SK-N-SH treated with all-trans-retinoic acid at 6 μM for 48 hours (cell line): ENCODE measurements around the gene THADA.

Source experiments
- ATAC-seq: fragments of 200-7000 bp; cut with Tn5 transposase; 3 replicates; pipeline ENCODE4 v1.9.1; 2020; ENCODE audit warnings: mild to moderate bottlenecking, moderate library complexity
- ARNTL ChIP-seq: fragments of 450-650 bp; formaldehyde crosslinking; IDR thresholded peaks from 2 replicates; pipeline ENCODE4 v1.5.0; 2020; ENCODE audit warnings: low read depth, mild to moderate bottlenecking, moderate library complexity, borderline replicate concordance
- CREB5 ChIP-seq: fragments of 250-450 bp; sonication (Bioruptor Pico); IDR thresholded peaks from 2 replicates; pipeline ENCODE4 v1.5.1; 2020; ENCODE audit warnings: low read depth, mild to moderate bottlenecking, moderate library complexity
- CSRNP3 ChIP-seq: fragments of 250-450 bp; sonication (Bioruptor Pico); IDR thresholded peaks from 2 replicates; pipeline ENCODE4 v1.5.1; 2021; ENCODE audit warnings: mild to moderate bottlenecking, moderate library complexity
- ESRRG ChIP-seq: fragments of 250-450 bp; sonication (Bioruptor Pico); IDR thresholded peaks from 2 replicates; pipeline ENCODE4 v1.6.1; 2021; ENCODE audit warnings: mild to moderate bottlenecking
- ISL1 ChIP-seq: fragments of 250-450 bp; sonication (Bioruptor Pico); IDR thresholded peaks from 2 replicates; pipeline ENCODE4 v2.1.2; 2022; ENCODE audit warnings: mild to moderate bottlenecking, moderate library complexity
- OSR1 ChIP-seq: fragments of 250-450 bp; sonication (Bioruptor Pico); IDR thresholded peaks from 2 replicates; pipeline ENCODE4 v1.8.0; 2022; ENCODE audit warnings: moderate library complexity, mild to moderate bottlenecking, inconsistent platforms
- PPARA ChIP-seq: fragments of 250-450 bp; sonication (Bioruptor Pico); IDR thresholded peaks from 2 replicates; pipeline ENCODE4 v1.5.0; 2020; ENCODE audit warnings: mild to moderate bottlenecking, borderline replicate concordance
- RARB ChIP-seq: fragments of 250-450 bp; sonication (Bioruptor Pico); IDR thresholded peaks from 2 replicates; pipeline ENCODE4 v1.8.0; 2021; ENCODE audit warnings: mild to moderate bottlenecking, moderate library complexity
- SNAI2 ChIP-seq: fragments of 250-450 bp; sonication (Bioruptor Pico); IDR thresholded peaks from 2 replicates; pipeline ENCODE4 v1.5.0; 2020; ENCODE audit warnings: mild to moderate bottlenecking, moderate library complexity
- TCF4 ChIP-seq: fragments of 250-450 bp; sonication (Bioruptor Pico); IDR thresholded peaks from 2 replicates; pipeline ENCODE4 v1.8.0; 2021; ENCODE audit warnings: mild to moderate bottlenecking, moderate library complexity, borderline replicate concordance
- TOX ChIP-seq: fragments of 250-450 bp; sonication (Bioruptor Pico); IDR thresholded peaks from 2 replicates; pipeline ENCODE4 v1.8.0; 2021; ENCODE audit warnings: mild to moderate bottlenecking, moderate library complexity, borderline replicate concordance
- ZC3H10 ChIP-seq: fragments of 250-450 bp; sonication (Bioruptor Pico); IDR thresholded peaks from 2 replicates; pipeline ENCODE4 v1.5.1; 2021; ENCODE audit warnings: mild to moderate bottlenecking, moderate library complexity
- ZFP3 ChIP-seq: fragments of 250-450 bp; sonication (Bioruptor Pico); IDR thresholded peaks from 2 replicates; pipeline ENCODE4 v1.5.0; 2020; ENCODE audit warnings: mild to moderate bottlenecking, moderate library complexity
- ZNF565 ChIP-seq: fragments of 450-650 bp; formaldehyde crosslinking; conservative IDR thresholded peaks from 2 replicates; pipeline ENCODE4 v1.5.0; 2020; ENCODE audit warnings: low read depth, mild to moderate bottlenecking, moderate library complexity
- ZNF70 ChIP-seq: fragments of 450-650 bp; formaldehyde crosslinking; IDR thresholded peaks from 2 replicates; pipeline ENCODE4 v1.5.0; 2020; ENCODE audit warnings: mild to moderate bottlenecking, moderate library complexity
- ZNF8 ChIP-seq: fragments of 450-650 bp; formaldehyde crosslinking; IDR thresholded peaks from 2 replicates; pipeline ENCODE4 v1.5.0; 2020; ENCODE audit warnings: mild to moderate bottlenecking, moderate library complexity
- TF ChIP-seq, protein P1 (sequence below): fragments of 250-450 bp; sonication (Bioruptor Pico); IDR thresholded peaks from 2 replicates; pipeline ENCODE4 v1.5.0; 2020; ENCODE audit warnings: mild to moderate bottlenecking, moderate library complexity

Gene THADA

GRCh38 chr2:43324259-43325106 is 271.4 kb downstream of the THADA start (continued):
- TF ChIP-seq ZNF70 (CRISPR knock-in tag) (no peak), SNAI2 (CRISPR knock-in tag) (no peak), TOX (CRISPR knock-in tag) (no peak), ZC3H10 (no peak)
- TF ChIP-seq, protein P1, sequence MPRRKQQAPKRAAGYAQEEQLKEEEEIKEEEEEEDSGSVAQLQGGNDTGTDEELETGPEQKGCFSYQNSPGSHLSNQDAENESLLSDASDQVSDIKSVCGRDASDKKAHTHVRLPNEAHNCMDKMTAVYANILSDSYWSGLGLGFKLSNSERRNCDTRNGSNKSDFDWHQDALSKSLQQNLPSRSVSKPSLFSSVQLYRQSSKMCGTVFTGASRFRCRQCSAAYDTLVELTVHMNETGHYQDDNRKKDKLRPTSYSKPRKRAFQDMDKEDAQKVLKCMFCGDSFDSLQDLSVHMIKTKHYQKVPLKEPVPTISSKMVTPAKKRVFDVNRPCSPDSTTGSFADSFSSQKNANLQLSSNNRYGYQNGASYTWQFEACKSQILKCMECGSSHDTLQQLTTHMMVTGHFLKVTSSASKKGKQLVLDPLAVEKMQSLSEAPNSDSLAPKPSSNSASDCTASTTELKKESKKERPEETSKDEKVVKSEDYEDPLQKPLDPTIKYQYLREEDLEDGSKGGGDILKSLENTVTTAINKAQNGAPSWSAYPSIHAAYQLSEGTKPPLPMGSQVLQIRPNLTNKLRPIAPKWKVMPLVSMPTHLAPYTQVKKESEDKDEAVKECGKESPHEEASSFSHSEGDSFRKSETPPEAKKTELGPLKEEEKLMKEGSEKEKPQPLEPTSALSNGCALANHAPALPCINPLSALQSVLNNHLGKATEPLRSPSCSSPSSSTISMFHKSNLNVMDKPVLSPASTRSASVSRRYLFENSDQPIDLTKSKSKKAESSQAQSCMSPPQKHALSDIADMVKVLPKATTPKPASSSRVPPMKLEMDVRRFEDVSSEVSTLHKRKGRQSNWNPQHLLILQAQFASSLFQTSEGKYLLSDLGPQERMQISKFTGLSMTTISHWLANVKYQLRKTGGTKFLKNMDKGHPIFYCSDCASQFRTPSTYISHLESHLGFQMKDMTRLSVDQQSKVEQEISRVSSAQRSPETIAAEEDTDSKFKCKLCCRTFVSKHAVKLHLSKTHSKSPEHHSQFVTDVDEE (CRISPR knock-in tag), result no peak

DNA sequence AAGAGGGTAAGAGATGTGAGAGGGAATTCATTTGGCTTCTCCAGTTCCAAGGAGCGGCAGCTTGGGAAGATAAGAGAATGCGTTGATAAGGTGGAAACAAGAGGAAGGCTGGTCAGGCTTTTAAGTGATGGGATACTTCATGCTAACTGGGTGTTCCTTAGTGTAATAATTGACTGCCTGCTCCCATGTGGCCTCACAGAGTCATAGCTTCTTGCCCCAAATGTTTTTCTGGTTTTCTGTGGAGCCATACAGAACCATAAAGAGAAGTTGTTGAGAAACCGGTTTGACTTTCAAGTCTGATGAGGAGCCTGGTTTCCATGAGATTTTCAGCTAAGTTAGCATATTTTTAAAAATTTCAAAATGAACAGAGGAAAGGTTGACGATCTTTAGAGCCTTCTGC is 272.0 kb downstream of the THADA start:
- TF ChIP-seq, protein P1 (CRISPR knock-in tag), result no peak
- no peak for TF ChIP-seq TOX (CRISPR knock-in tag)
- no peak for ATAC-seq

DNA sequence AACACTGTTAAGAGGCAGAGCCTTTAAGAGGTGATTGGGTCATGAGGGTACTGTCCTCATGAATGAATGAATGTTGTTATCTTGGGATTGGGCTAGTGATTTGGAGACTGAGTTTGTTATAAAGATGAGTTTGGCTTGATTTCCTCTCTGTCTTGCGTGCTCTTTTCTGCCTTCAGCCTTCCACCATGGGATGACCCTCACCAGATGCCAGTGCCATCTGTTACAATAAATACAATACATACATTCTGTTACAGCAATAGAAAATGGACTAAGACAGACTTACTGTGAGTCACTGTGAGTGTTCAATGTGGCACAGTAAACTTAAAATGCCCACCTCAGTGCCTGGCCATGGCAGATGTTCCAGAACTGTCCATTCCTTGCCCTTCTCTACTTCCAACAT is 274.4 kb downstream of the THADA start:
- TF ChIP-seq, protein P1 (CRISPR knock-in tag), result no peak
- no peak for TF ChIP-seq ARNTL
- no peak for TF ChIP-seq ZNF565
- TF ChIP-seq CREB5, result no peak
- no peak for TF ChIP-seq TOX (CRISPR knock-in tag)
- TF ChIP-seq PPARA, result no peak
- no peak for TF ChIP-seq ISL1 (CRISPR knock-in tag)
- TF ChIP-seq RARB (CRISPR knock-in tag), result no peak
- no peak for TF ChIP-seq ZNF70 (CRISPR knock-in tag)
- TF ChIP-seq ZC3H10, result no peak
- TF ChIP-seq OSR1 (CRISPR knock-in tag), result no peak
- TF ChIP-seq ZFP3, result no peak
- no peak for TF ChIP-seq ESRRG (CRISPR knock-in tag)
- ATAC-seq, result no peak

GRCh38 chr2:43319541-43319940 is 276.3 kb downstream of the THADA start:
- ATAC-seq, result peak; percentile 87

More at GRCh38 chr2:43319541-43319940, 276.3 kb downstream of the THADA start:
- TF ChIP-seq ISL1 (CRISPR knock-in tag), result peak; percentile 82
- peak; percentile 48; the same call in 1 of the 2 replicates for TF ChIP-seq ZNF8
- 0 out of 2 replicates have a peak, but pooled peaks have one; percentile 49 for TF ChIP-seq ESRRG (CRISPR knock-in tag)
- TF ChIP-seq SNAI2 (CRISPR knock-in tag), result 0 out of 2 replicates have a peak, but pooled peaks have one; percentile 7
- no peak for TF ChIP-seq ZC3H10
- TF ChIP-seq ZNF70 (CRISPR knock-in tag), result peak; percentile 60; the same call in 1 of the 2 replicates
- peak; percentile 84; the same call in 1 of the 2 replicates for TF ChIP-seq CSRNP3
- TF ChIP-seq RARB (CRISPR knock-in tag), result no peak
- TF ChIP-seq TCF4, result peak; percentile 93
- no peak for TF ChIP-seq ARNTL
- TF ChIP-seq, protein P1 (CRISPR knock-in tag), result peak; percentile 95
- TF ChIP-seq TOX (CRISPR knock-in tag), result peak; percentile 57; the same call in 1 of the 2 replicates
